ENCODE results near the gene PPP1R13B.
A peak's percentile ranks its signal among the peaks of the same experiment; 100 is the strongest.
"Not testable (repeated sequence)": the region's sequence is repeated elsewhere in the genome, so short reads cannot be mapped to it uniquely, and the experiment has no call there.

The PPP1R13B gene

DNA sequence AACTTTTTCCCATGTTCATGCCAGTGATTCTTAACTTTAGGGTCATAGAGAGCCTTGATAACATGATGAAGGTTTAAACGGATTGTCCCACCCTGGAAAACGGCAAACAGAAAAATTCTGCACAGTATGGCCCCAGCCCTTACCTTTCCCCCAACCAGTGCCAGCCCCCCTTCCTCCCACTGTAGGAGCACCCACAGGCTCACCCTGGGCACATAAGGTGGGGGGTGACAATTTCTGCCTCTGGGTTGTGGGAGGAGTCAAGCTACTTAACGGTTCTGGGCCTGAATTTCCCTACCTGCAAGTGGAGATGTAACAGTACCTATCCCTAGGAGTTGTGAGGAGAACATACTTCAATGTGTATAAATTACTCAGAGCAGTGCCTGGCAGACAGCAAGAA is 150.2 kb downstream of the PPP1R13B start:
- peak overlapping the region in 1 of 2 donors; percentile 19 for H3K27ac Mint-ChIP-seq
- peaks cover 17% of the 10 kb centered on the region for H3K4me1 Mint-ChIP-seq
- DNase-seq (no peak), ATAC-seq (no peak)
- H3K4me3 Mint-ChIP-seq = no peak overlapping the region
- H3K9me3 Mint-ChIP-seq = no peaks in the 10 kb centered on the region
- H3K27me3 Mint-ChIP-seq = no peaks in the 10 kb centered on the region

DNA sequence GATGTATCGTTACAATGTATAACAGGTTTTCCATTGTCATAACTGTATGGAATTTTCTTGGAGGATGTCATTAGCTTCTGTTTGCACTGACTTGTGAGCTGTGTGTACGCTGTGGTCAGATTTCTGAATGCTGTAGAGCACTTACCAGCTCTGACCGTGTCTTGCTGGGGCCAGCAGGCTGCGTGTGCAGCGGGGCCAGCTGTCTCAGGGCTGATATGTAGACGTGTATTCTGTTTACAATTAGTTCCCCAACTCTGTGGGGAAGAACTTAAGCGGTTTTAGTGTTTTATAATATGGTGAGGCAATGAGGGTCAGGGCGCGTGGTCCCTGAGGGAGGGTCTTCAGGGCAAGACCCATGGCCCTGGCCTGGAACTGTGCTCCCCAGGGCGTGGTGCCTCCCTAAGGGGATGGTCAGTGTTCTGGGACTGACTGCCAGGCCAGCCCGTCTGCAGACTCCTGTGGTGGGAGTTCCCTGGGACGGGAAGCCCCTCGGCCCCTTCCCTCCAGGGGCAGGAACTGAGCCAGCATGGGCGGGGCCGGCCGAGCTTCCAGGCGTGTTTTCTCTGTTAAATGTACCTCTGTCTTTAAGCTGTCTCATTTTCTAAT is 150.8 kb downstream of the PPP1R13B start:
- DNase-seq (no peak), ATAC-seq (no peak)
- Mint-ChIP-seq H3K27ac (no peak overlapping the region), H3K27me3 (no peaks in the 10 kb centered on the region), H3K4me3 (no peak overlapping the region), H3K4me1 (peaks cover 17% of the 10 kb centered on the region), H3K9me3 (no peaks in the 10 kb centered on the region)

DNA sequence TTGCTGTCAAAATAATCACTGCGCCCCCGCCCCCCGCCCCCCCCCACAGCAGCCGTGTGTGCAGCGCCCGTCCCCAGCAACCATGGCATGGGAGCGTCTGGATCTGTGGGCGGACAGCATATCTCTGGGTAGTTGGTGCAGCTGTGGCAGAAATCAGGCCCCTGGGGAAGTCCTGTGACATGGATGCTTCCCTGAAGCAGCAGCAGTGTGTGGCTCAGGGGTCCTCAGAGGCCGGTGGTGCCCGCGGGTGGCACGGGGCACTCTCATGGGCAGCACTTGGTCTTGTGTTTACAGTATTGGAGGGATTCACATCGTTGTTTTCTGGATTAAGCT is 151.3 kb downstream of the PPP1R13B start:
- H3K4me3 Mint-ChIP-seq = no peak overlapping the region
- no peak overlapping the region for H3K27ac Mint-ChIP-seq
- ATAC-seq (no peak), DNase-seq (no peak)
- H3K27me3 Mint-ChIP-seq = no peaks in the 10 kb centered on the region
- H3K9me3 Mint-ChIP-seq = no peaks in the 10 kb centered on the region
- peaks cover 17% of the 10 kb centered on the region for H3K4me1 Mint-ChIP-seq

DNA sequence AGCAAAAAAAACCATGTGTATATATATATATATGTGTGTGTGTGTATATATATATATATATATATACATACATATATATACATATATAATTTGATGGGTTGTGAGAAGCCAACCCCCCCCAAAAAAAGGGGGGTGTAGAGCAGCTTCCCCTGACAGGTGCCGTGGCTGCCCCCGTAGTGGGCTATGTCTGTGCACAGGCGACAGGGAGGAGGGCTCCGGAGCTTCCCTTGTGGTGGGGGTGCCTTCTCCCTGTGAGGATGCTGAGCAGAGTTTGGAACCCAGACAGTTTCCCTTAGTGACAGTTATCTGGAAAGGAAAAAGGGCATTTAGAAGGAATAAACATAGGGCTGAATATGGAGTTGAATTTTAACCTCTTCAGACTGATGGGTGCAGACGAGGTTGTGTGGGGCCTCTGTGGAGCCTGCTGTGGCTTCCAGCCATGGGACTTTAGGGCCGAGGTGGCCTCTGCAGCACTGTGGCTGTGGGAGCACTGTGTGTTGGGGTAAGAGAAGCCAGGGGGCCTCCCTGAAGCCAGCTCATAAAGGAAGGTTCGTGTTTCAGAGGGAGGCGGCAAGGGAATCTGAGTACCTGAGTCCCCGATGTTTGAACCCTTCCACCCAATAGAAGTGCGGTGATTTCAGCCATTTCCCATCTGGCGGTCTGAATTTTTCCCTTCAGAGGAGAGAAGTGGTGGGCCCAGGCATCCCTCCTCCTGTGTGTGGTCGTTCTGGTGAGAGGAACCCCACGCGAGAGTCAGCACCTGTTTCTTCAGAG is 151.9 kb downstream of the PPP1R13B start:
- Mint-ChIP-seq H3K4me1 (peaks cover 17% of the 10 kb centered on the region), H3K9me3 (no peaks in the 10 kb centered on the region), H3K27me3 (no peaks in the 10 kb centered on the region), H3K4me3 (no peak overlapping the region), H3K27ac (peak overlapping the region in 1 of 2 donors; percentile 72)
- DNase-seq = no peak
- ATAC-seq = no peak

DNA sequence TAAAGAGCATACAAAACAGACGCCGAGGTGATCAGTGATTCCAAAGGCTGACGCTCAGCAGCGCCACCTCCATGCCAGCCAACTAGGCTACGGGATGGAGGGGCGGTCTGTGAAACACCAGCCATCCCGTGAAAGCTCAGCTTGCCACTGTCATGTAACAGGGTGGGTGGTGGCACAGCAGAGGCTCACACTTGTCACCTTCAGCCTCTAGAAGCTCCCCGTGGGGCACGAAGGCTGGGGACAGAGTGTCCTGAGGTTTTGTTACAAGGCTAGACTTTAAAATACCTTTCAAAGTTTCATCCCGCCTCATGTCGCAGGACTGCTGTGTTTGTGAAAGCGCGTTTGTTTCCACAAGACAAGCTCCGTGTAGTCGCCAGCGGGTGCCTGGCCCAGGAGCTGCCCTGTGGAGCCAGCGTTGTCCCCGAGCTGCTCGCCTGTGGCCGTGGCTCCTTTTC is 152.8 kb downstream of the PPP1R13B start:
- no peaks in the 10 kb centered on the region for H3K27me3 Mint-ChIP-seq
- no peak overlapping the region for H3K4me3 Mint-ChIP-seq
- no peaks in the 10 kb centered on the region for H3K9me3 Mint-ChIP-seq
- H3K4me1 Mint-ChIP-seq = peaks cover 14% of the 10 kb centered on the region
- peak overlapping the region in 1 of 2 donors; percentile 34 for H3K27ac Mint-ChIP-seq
- ATAC-seq = no peak
- DNase-seq = no peak

DNA sequence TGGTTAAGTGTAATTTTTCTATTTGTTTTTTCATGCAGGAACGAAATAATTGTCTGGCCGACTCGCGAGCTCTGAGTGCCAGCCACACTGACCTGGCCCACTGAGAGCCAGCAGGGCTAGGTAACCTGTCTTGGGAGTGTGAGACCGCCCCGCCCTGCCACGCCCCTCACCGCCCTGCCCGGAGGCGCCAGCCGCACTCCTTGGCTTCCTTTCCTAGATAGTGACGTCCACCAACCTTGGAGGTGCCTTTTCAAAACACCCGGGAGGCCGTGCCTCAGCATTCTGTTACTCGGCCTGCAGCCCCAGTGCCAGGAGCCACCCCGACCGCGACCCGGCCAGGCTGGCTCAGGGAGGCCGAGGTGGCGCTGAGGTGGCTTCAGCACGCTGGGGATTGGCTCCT is 153.9 kb downstream of the PPP1R13B start:
- no peaks in the 10 kb centered on the region for H3K9me3 Mint-ChIP-seq
- H3K4me3 Mint-ChIP-seq = no peak overlapping the region
- no peaks in the 10 kb centered on the region for H3K27me3 Mint-ChIP-seq
- ATAC-seq (no peak), DNase-seq (no peak)
- H3K27ac Mint-ChIP-seq = no peak overlapping the region
- peaks cover 17% of the 10 kb centered on the region for H3K4me1 Mint-ChIP-seq

DNA sequence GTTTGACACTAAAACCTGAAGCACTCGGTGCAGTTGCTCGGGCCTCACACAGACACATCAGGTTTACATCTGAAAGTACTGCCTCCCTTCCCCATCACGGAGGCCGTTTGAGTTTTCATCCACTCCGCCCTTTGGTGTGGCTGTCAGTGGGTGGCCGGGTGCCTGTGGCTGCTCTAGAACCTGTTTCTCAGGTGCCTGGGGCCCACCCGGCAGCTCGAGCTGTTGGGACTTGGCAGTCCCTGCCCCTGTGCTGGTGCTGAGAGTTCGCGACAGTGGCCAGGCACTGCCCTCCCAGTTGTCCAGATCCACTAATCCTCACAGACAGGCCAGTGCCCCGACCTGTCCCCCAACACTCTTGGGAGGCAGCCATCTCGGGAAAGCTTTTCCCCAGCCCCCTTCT is 154.5 kb downstream of the PPP1R13B start:
- no peaks in the 10 kb centered on the region for H3K9me3 Mint-ChIP-seq
- no peak for DNase-seq
- H3K4me3 Mint-ChIP-seq = no peak overlapping the region
- H3K27me3 Mint-ChIP-seq = no peaks in the 10 kb centered on the region
- peaks cover 17% of the 10 kb centered on the region for H3K4me1 Mint-ChIP-seq
- ATAC-seq = no peak
- no peak overlapping the region for H3K27ac Mint-ChIP-seq

DNA sequence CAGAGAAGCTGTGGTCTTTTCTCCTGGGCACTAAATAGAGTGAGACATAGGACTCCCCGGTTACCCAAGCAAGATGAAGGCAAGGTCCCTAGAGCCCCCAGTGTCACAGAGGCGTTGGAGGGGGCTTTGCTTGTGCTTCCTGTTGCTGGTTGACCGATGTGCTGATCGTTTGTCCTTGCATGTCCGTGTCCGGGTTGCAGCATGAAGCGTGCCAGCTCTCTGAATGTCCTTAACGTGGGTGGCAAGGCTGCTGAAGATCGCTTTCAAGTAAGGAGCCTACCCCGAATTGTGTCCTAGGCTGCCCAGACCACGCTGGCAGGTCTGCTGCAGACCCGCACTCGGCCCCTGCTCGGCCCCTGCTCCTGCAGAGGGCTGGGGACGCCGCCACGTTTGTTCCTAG is 155.2 kb downstream of the PPP1R13B start:
- DNase-seq = no peak
- Mint-ChIP-seq H3K4me3 (no peak overlapping the region), H3K4me1 (peaks cover 17% of the 10 kb centered on the region), H3K9me3 (no peaks in the 10 kb centered on the region), H3K27ac (peak overlapping the region in 1 of 2 donors; percentile 74), H3K27me3 (no peaks in the 10 kb centered on the region)
- no peak for ATAC-seq

DNA sequence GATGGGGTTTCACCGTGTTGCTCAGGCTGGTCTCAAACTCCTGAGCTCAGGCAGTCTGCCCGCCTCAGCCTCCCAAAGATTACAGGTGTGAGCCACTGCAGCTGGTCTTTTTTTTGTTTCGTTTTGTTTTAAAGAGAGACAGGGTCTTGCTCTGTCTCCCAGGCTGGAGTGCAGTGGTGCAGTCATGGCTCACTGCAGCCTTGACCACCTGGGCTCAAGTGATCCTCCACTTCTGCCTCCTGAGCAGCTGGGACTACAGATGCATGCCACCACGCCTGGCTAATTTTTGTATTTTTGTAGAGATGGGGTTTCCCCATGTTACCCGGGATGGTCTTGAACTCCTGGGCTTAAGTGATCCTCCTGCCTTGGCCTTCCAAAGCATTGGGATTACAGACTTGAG is 155.7 kb downstream of the PPP1R13B start:
- not testable (repeated sequence) for H3K27me3 Mint-ChIP-seq, H3K9me3 Mint-ChIP-seq, ATAC-seq, H3K4me3 Mint-ChIP-seq, DNase-seq
- H3K27ac Mint-ChIP-seq = peak overlapping the region in 1 of 2 donors; percentile 67
- H3K4me1 Mint-ChIP-seq = peaks cover 17% of the 10 kb centered on the region

DNA sequence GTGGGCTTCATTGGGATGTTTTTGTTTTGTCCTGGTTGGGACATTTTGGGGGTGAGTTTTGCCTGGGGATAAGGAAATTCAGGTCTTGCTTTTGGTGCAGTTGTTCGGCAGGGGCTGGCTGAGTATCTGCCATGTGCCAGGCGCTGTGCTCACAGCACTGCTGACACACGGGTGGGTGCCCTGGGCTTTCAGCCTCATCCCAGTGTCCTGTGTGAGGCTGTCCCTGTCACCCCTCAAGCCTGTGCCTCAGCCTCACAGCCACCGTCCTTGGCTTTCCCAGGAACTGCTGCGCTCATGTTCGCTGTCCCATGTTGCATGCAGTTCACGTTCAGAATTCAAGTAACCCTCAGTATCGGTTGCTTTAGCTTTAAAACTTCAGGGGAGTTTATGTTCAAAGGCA is 157.0 kb downstream of the PPP1R13B start:
- Mint-ChIP-seq H3K27ac (no peak overlapping the region), H3K9me3 (no peaks in the 10 kb centered on the region), H3K4me1 (peaks cover 7% of the 10 kb centered on the region), H3K4me3 (no peak overlapping the region), H3K27me3 (no peaks in the 10 kb centered on the region)
- DNase-seq = no peak
- ATAC-seq = no peak

DNA sequence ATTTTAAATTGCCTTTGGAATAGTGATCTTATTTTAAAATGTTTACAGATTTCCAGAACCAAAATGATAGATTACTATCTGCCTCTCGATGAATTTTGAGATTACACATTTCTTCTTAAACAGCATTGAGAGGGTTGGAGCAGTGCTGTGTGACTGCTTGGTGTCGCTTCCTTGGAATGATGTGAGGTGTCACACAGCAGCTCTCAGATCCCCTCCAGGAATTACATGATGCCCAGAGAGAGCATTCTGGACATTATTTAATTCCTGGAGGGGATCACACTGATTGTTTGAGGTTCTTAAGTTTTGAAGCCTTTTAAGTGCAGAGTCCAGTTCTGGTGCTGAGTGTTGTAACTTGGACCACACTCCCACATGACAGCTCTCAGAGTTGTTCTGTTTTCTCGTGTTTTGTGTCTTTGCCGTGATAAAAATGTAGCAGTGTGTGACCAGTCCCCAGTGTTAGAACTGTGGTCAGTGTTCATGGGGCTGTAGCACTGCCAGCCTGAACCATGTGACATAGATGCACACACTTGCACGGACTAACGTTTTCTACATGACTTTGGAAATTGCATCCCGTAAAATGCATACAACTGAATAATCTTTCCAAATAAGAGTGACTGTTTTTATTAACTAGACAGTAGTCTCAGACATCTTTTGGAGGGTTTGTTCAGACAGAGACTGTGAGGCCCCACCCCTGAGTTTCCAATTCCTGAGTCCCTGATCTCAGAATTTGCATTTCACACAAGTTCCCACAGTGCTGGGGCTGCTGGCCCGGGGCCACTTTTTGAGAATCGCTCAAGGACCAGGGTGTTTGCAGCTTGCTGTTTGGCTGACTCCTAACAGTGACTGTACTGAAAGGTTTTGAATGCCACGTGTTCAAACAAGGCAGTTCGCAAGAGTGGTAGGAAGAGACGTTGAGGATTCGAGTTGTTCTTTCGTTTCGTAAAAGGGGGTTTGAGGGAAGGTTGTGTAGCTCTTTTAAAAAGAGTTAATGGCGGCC is 158.2 kb downstream of the PPP1R13B start:
- ATAC-seq = no peak
- Mint-ChIP-seq H3K9me3 (no peaks in the 10 kb centered on the region), H3K4me1 (peaks cover 5% of the 10 kb centered on the region), H3K27ac (peak overlapping the region in 1 of 2 donors; percentile 71), H3K27me3 (no peaks in the 10 kb centered on the region), H3K4me3 (no peak overlapping the region)
- no peak for DNase-seq

DNA sequence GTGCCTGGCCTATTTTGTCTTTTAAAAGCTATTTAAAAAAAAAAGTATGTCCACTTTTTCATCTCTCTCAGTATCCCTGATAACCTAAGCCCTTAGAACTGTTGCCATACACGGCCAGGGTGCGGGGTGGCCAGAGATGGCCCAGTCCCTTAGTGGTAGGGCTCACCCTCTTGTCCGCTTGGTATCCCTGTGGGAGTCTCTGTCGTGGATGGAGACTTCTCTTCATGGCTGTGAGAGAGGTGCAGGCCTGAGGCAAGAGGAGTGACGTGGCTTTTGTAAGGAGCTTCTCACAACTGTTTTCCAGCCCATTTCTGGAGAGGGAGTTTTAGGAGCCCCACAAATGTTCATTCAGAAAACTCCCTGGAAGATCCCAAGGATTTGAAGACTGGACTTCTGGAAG is 158.9 kb downstream of the PPP1R13B start:
- ATAC-seq (no peak), DNase-seq (no peak)
- Mint-ChIP-seq H3K9me3 (no peaks in the 10 kb centered on the region), H3K27me3 (no peaks in the 10 kb centered on the region), H3K4me1 (peaks cover 5% of the 10 kb centered on the region), H3K27ac (peak overlapping the region in 1 of 2 donors; percentile 83), H3K4me3 (no peak overlapping the region)

DNA sequence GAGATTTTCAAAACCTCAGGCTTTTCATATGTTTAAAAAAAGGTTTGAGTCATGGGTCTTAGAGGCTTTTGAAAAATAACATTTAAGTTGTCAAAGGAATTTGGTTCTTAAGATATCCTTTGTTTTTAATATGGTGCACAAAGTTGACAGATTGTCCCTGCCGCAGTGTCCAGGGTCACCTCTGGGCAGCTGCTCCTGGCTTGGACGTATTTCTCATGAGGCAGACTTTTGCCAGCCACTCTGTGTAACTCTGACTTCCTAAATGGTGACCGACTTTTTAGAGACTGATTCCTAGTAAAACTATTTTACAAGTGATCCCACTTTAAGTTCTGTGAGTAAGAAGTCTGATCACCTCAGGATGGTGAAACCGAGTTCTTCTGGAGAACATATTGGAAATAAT is 159.7 kb downstream of the PPP1R13B start:
- Mint-ChIP-seq H3K4me3 (no peak overlapping the region), H3K27me3 (no peaks in the 10 kb centered on the region), H3K9me3 (no peaks in the 10 kb centered on the region), H3K27ac (no peak overlapping the region), H3K4me1 (peaks cover 5% of the 10 kb centered on the region)
- no peak for DNase-seq
- ATAC-seq = no peak

DNA sequence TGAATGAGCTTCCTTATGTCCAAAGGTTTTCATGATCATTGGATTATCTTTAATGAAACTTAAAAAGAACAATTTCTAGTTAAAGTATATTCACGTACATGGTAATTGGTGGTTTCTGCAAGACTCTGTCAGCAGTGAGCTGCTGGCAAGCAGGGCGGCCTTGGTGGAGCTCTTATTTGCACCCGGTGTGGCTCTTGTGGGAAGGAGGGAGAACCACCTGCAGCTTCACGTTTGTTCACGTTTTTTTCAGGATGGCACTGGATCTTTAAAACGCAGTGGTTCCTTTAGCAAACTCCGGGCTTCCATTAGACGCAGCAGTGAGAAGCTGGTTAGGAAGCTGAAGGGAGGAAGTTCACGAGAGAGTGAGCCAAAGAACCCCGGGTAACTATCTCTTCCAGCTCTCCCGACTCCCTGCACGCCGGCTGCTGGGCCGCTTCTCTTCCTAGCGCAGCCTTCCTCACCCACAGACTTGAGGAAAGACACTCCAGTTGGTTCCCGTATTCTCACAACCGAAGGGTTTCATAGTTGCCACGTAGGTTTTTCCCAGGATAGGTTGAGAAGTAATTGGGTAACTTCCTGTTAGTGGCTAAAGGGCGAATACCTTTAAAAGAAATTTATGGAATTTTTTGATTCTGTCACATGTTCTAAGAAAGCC is 160.4 kb downstream of the PPP1R13B start:
- Mint-ChIP-seq H3K27ac (no peak overlapping the region), H3K4me1 (peaks cover 5% of the 10 kb centered on the region), H3K4me3 (no peak overlapping the region), H3K9me3 (no peaks in the 10 kb centered on the region), H3K27me3 (no peaks in the 10 kb centered on the region)
- ATAC-seq = no peak
- DNase-seq = no peak

All from stimulated activated naive CD8-positive, alpha-beta T cell treated with anti-CD3 and anti-CD28 coated beads, Interleukin-15, amount 100 ng/mL, for 72 hours (primary cell).